Stimulated activated CD4-positive, alpha-beta T cell treated with anti-CD3 and anti-CD28 coated beads, Interleukin-4, amount 100 ng/mL, for 48 hours (primary cell): Measurements from ENCODE around the gene MYF5.

Source experiments
- DNase-seq, 2 donors: peaks; one replicate each; pipeline ENCODE4 v3.0.0-alpha.2; 2020; ENCODE audit warnings: low read depth in 2 of 2

MYF5 gene

GRCh38 chr12:80707830-80708258 is 8.9 kb upstream of the MYF5 start:
- DNase-seq: no peak

- DNase-seq: no peak
Measured at GRCh38 chr12:80708259-80708974, 8.3 kb upstream of the MYF5 start.

GRCh38 chr12:80708975-80709328 is 7.8 kb upstream of the MYF5 start:
- no peak for DNase-seq

GRCh38 chr12:80709811-80710726 is 6.6 kb upstream of the MYF5 start:
- DNase-seq: no peak

GRCh38 chr12:80710727-80711449 is 5.8 kb upstream of the MYF5 start:
- DNase-seq: no peak

GRCh38 chr12:80711866-80712265 is 4.8 kb upstream of the MYF5 start:
- no peak for DNase-seq

- DNase-seq: no peak
Measured at GRCh38 chr12:80712866-80713265, 3.8 kb upstream of the MYF5 start.

GRCh38 chr12:80713419-80713818 is 3.3 kb upstream of the MYF5 start:
- no peak for DNase-seq

GRCh38 chr12:80714055-80714454 is 2.7 kb upstream of the MYF5 start:
- DNase-seq: no peak

- DNase-seq: no peak
Measured at GRCh38 chr12:80714846-80715245, 1.9 kb upstream of the MYF5 start.

GRCh38 chr12:80715713-80716249 is 931 bp upstream of the MYF5 start:
- no peak for DNase-seq

GRCh38 chr12:80717856-80718255 is 1.1 kb downstream of the MYF5 start:
- DNase-seq: no peak

GRCh38 chr12:80720516-80720915 is 3.8 kb downstream of the MYF5 start:
- DNase-seq: no peak

GRCh38 chr12:80721326-80721725 is 4.6 kb downstream of the MYF5 start:
- DNase-seq: no peak

GRCh38 chr12:80745851-80746505 is 29.3 kb downstream of the MYF5 start:
- DNase-seq: no peak

- DNase-seq: no peak
Measured at GRCh38 chr12:80747800-80748199, 31.1 kb downstream of the MYF5 start.

- no peak for DNase-seq
Measured at GRCh38 chr12:80749456-80749855, 32.7 kb downstream of the MYF5 start.

GRCh38 chr12:80752464-80752863 is 35.8 kb downstream of the MYF5 start:
- DNase-seq: no peak

- DNase-seq: no peak
Measured at GRCh38 chr12:80754274-80754673, 37.6 kb downstream of the MYF5 start.

- no peak for DNase-seq
Measured at GRCh38 chr12:80756875-80757274, 40.2 kb downstream of the MYF5 start.

GRCh38 chr12:80761838-80762237 is 45.1 kb downstream of the MYF5 start:
- DNase-seq: no peak

- no peak for DNase-seq
Measured at GRCh38 chr12:80763874-80764273, 47.2 kb downstream of the MYF5 start.
